ENCODE data around the gene CCNY.

CCNY gene

GRCh38 chr10:35438718-35439571 is 102.6 kb downstream of the CCNY start:
- no peaks in the 10 kb centered on the region for H3K36me3 ChIP-seq (ENCODE audit: control insufficient read depth, insufficient read depth, low read length)
- H3K9ac ChIP-seq, result no peak overlapping the region
- H3K79me2 ChIP-seq, result peaks cover 50% of the 10 kb centered on the region
- H3K27me3 ChIP-seq (ENCODE audit: control insufficient read depth, insufficient read depth, low read length), result no peaks in the 10 kb centered on the region
- H3K4me2 ChIP-seq (ENCODE audit: low read length), result no peak overlapping the region
- no peak overlapping the region for H3K4me3 ChIP-seq (ENCODE audit: low read depth, low read length)
- H2AFZ ChIP-seq, result no peak overlapping the region
- H3K9me3 ChIP-seq (ENCODE audit: control insufficient read depth, low read length), result no peaks in the 10 kb centered on the region
- TF ChIP-seq, protein P1, sequence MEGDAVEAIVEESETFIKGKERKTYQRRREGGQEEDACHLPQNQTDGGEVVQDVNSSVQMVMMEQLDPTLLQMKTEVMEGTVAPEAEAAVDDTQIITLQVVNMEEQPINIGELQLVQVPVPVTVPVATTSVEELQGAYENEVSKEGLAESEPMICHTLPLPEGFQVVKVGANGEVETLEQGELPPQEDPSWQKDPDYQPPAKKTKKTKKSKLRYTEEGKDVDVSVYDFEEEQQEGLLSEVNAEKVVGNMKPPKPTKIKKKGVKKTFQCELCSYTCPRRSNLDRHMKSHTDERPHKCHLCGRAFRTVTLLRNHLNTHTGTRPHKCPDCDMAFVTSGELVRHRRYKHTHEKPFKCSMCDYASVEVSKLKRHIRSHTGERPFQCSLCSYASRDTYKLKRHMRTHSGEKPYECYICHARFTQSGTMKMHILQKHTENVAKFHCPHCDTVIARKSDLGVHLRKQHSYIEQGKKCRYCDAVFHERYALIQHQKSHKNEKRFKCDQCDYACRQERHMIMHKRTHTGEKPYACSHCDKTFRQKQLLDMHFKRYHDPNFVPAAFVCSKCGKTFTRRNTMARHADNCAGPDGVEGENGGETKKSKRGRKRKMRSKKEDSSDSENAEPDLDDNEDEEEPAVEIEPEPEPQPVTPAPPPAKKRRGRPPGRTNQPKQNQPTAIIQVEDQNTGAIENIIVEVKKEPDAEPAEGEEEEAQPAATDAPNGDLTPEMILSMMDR (IDR thresholded peaks at IDR 0.05), result no peak
- no peak overlapping the region for H3K27ac ChIP-seq
- H3K4me1 ChIP-seq, result no peaks in the 10 kb centered on the region

DNA sequence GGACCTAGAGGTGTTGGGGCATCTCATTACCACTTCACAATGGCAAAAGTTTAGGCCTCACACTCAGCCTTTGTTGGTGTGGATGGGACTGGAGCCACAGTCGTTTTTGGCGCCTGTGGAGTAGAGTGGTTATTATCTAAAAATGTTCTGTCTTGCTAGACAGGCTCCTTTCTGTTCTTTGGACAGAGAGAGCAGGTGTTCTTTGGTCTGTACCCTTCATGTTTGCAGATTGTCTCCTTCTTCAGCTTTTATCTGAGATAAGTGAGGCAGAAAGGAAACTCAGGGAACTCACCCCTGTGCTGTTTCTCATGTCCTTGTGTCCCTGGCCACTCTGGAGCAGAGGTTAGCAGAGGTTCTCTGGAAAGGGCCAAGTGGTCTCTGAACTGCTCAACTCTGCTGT is 103.7 kb downstream of the CCNY start:
- no peaks in the 10 kb centered on the region for H3K36me3 ChIP-seq (ENCODE audit: control insufficient read depth, insufficient read depth, low read length)
- no peak overlapping the region for H3K27ac ChIP-seq
- H3K79me2 ChIP-seq, result peaks cover 54% of the 10 kb centered on the region

DNA sequence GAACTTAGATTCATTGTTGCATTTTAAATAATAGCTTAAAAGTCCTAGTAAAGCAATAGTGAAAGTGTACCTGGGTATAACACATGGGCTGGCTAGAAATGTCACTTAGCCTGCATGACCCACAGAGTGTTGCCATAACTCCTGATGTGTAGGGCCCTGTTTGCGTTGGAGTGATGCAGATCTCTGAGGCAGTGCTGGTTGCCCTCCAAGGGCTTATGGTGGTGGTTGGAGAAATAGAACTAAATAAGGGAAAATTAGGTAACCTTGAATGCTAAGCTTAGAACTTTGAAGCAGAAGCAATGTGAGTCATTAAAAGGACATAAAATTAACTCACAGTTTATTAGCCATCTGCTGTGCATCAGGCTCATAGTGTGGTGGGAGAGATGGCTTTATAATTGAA is 105.7 kb downstream of the CCNY start:
- no peaks in the 10 kb centered on the region for H3K9me3 ChIP-seq (ENCODE audit: control insufficient read depth, low read length)
- no peak overlapping the region for H3K4me3 ChIP-seq (ENCODE audit: low read depth, low read length)
- TF ChIP-seq, protein P1 (IDR thresholded peaks at IDR 0.05), result no peak

More for the DNA sequence above, 103.7 kb downstream of the CCNY start:
- H2AFZ ChIP-seq, result no peak overlapping the region
- no peaks in the 10 kb centered on the region for H3K27me3 ChIP-seq (ENCODE audit: control insufficient read depth, insufficient read depth, low read length)
- H3K4me2 ChIP-seq (ENCODE audit: low read length), result no peak overlapping the region
- TF ChIP-seq, protein P1 (IDR thresholded peaks at IDR 0.05), result no peak
- H3K4me1 ChIP-seq, result no peaks in the 10 kb centered on the region
- H3K9ac ChIP-seq, result no peak overlapping the region
- H3K9me3 ChIP-seq (ENCODE audit: control insufficient read depth, low read length), result no peaks in the 10 kb centered on the region
- no peak overlapping the region for H3K4me3 ChIP-seq (ENCODE audit: low read depth, low read length)

DNA sequence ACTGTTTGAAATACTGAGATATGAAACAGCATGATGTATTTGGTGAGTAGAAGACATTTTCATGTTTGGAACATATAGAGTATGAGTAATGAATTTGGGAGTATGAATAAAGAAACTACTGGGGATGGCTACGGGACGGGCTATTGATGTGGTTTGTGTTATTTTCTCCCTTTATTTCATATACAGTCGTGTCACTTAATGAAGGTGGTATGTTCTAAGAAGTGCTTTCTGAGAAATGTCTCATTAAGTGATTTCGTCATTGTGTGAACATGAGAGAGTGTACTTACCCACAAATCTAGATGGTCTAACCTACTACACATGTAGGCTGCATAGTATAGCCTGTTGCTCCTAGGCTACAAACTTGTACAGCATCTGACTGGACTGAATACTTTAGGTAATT is 106.3 kb downstream of the CCNY start:
- Histone ChIP-seq H3K79me2 (peaks cover 46% of the 10 kb centered on the region), H3K9me3 (ENCODE audit: control insufficient read depth, low read length) (no peaks in the 10 kb centered on the region), H3K36me3 (ENCODE audit: control insufficient read depth, insufficient read depth, low read length) (no peaks in the 10 kb centered on the region), H3K9ac (no peak overlapping the region), H3K4me1 (peaks cover 2% of the 10 kb centered on the region), H3K27ac (no peak overlapping the region), H3K27me3 (ENCODE audit: control insufficient read depth, insufficient read depth, low read length) (no peaks in the 10 kb centered on the region), H2AFZ (no peak overlapping the region), H3K4me2 (ENCODE audit: low read length) (no peak overlapping the region), H3K4me3 (ENCODE audit: low read depth, low read length) (no peak overlapping the region)
- TF ChIP-seq, protein P1 (IDR thresholded peaks at IDR 0.05), result no peak

More for the DNA sequence above, 105.7 kb downstream of the CCNY start:
- Histone ChIP-seq H3K79me2 (peaks cover 48% of the 10 kb centered on the region), H3K9ac (no peak overlapping the region), H2AFZ (no peak overlapping the region), H3K36me3 (ENCODE audit: control insufficient read depth, insufficient read depth, low read length) (no peaks in the 10 kb centered on the region), H3K27me3 (ENCODE audit: control insufficient read depth, insufficient read depth, low read length) (no peaks in the 10 kb centered on the region), H3K4me2 (ENCODE audit: low read length) (no peak overlapping the region), H3K27ac (no peak overlapping the region), H3K4me1 (no peaks in the 10 kb centered on the region)

DNA sequence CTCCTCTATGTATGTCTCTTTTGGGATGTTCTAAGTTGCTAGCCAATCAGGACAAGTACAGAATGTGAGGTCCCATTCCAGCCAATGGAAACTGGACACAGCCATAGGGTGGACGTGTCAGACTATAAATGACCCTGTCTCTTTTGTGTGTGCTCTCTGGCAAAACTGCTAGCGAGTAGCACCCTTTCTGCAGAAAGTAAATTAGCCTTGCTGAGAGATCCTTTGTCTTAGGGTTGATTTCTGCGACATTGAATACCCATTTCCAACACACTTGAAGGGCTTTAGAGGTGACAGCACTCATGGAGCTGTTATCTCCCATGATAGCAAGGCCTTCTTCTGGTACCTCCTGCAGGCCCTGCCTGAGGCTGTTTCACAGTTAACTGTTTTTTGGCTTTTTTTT is 107.5 kb downstream of the CCNY start:
- Histone ChIP-seq H3K79me2 (peaks cover 41% of the 10 kb centered on the region), H3K27me3 (ENCODE audit: control insufficient read depth, insufficient read depth, low read length) (no peaks in the 10 kb centered on the region), H3K9ac (no peak overlapping the region), H3K4me1 (peaks cover 10% of the 10 kb centered on the region), H3K9me3 (ENCODE audit: control insufficient read depth, low read length) (no peaks in the 10 kb centered on the region), H3K36me3 (ENCODE audit: control insufficient read depth, insufficient read depth, low read length) (no peaks in the 10 kb centered on the region), H3K4me3 (ENCODE audit: low read depth, low read length) (no peak overlapping the region), H3K4me2 (ENCODE audit: low read length) (no peak overlapping the region), H2AFZ (no peak overlapping the region), H3K27ac (no peak overlapping the region)
- TF ChIP-seq, protein P1 (IDR thresholded peaks at IDR 0.05), result no peak
